RKO (cell line): Measurements from ENCODE around the gene GOT2.
"Not testable (repeated sequence)": the region's sequence is repeated elsewhere in the genome, so short reads cannot be mapped to it uniquely, and the experiment has no call there.

ENCODE experiments used
- DNase-seq: peaks from one replicate; pipeline ENCODE4 v3.0.0-alpha.2; 2016; ENCODE audit warnings: low spot score

GOT2 gene

GRCh38 chr16:58733671-58734458 lies at the start of gene GOT2:
Gene GOT2 (minus strand): TSS chr16:58734316. CDS start chr16:58734228, 88 bp downstream.
- DNase-seq: peak; percentile 91

- not testable (repeated sequence) for DNase-seq
Measured at GRCh38 chr16:58779291-58779690, 45.2 kb upstream of the GOT2 start.

DNA sequence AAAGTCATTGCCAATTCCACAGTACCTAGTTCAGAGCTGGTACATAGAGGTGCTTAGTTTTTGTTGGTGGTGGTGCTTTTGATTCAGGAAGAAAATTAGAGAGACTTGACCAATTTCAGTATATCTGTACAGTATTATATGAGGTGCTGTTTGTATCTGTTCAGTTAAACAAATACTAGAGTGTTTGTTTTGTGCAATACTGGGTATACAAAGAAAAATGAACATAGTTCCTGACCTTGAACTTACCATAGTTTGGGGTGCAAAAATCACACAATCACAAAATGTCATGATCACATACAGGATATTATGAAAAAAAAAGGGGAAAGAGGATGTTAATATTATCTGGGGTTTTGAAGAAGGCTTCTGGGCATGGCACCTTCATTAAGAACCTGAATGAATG lies 39.8 kb upstream of the GOT2 start:
- DNase-seq: no peak

GRCh38 chr16:58768145-58768544 lies 34.0 kb upstream of the GOT2 start:
- DNase-seq: no peak

DNA sequence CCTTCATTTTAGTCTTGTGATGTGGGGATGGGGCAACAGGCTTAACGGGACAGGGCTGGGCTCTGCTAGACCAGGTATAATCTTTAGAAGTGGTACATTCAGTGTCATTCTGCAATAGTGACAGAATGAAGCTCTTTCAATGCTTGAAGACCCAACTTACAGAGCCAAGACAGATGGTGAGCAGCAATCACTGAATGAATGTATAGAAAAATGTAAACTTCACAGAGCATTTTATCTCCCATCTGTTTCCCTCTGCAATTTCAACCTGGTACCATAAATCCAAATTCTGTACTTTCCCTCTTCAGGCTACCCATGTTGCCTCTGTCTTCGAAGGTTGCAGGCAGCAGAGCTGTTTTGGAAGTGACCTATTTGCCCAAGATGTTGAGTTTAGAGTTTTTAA lies 33.5 kb upstream of the GOT2 start:
- no peak for DNase-seq

DNA sequence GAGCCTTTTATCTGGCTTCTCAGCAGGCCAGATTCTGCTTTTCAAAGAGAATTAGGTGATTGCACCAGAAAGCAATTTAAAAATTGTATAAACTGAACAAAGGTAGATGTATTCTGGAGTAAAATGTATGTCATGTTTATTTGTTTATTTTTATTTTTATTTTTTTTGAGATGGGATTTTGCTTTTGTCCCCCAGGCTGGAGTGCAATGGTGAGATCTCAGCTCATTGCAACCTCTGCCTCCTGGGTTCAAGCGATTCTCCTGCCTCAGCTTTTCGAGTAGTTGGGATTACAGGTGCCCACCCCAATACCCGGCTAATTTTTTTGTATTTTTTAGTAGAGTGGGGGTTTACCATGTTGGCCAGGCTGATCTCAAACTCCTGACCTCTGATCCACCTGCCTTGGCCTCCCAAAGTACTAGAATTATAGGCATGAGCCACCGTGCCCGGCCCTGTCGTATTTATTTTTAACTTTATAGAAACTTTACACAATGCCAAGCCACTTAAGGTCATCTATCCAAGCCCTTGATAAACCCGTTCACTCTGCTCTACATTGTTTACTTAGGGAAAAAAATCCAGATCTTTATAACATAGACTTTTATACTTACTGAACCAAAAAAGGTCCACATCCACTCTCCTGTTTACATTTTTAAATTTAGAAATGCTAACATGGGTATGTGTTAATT lies 22.7 kb upstream of the GOT2 start:
- no peak for DNase-seq

DNA sequence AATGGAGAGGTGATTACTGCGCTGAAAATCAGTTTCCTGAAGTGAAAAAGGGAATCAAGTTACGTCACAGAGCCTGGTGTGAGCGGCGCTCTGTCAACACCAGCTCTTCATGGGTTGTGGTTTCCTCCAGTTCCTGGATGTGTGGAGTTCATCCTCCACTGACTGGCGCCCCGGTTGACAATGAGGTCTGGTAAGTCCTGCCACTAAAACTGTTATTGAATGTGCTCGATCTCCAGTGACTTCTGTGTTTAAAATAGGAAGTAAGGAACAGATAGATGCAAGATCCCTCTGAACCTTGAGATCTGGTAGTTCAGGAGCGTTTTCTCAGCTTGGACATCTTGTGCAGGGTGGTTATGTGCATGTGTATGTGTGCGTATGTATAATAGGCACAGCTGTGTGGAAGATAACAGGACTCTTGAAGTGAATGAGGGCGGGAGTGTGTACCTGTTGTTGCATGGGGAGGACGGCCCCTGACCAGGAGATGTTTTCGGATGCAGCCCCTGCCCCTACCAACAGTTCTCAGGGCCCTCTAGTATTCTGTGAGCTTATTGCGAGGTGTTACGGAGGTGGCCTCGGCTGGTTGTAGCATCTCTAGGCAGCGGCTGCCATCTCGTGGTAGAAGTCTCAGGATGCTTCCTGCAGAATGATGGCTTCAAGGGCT lies 22.0 kb upstream of the GOT2 start:
- peak; percentile 71 for DNase-seq

- no peak for DNase-seq
Measured at GRCh38 chr16:58753711-58754134, 19.6 kb upstream of the GOT2 start.

DNA sequence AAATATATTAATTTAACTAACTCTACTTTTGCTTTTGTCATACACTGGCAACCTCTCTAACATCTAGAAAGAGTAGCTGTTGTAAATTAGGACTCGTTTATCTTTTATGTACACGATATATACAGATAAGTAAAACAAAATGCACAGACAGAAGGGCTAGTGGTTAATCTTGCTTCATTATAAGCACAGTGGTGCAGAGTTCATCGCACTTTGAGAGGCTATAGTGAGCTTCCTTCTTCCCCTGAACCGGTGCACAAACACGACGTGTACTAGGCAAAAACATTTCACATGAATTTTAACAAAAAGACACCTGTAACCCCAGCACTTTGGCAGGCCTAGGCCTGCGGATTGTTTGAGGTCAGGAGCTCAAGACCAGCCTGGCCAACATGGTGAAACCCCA lies 10.4 kb upstream of the GOT2 start:
- no peak for DNase-seq

DNA sequence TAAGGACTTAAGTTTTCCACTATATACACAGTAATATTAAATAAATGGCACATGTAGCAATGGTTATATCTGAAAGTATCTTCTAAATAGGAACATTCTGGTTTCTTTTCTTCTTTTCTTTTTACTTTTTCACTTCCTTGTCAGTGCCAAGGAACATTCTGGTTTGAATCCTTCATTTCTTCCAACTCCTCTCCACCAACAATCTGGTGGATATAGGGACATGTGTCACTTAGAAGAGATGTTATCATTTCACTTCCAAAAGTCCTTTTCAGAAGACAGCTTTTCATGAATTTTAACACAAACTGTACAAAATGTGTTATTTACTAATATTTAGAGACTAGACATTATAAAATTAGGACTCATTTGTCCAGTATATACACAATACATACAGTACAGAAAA lies 7.9 kb upstream of the GOT2 start:
- no peak for DNase-seq

DNA sequence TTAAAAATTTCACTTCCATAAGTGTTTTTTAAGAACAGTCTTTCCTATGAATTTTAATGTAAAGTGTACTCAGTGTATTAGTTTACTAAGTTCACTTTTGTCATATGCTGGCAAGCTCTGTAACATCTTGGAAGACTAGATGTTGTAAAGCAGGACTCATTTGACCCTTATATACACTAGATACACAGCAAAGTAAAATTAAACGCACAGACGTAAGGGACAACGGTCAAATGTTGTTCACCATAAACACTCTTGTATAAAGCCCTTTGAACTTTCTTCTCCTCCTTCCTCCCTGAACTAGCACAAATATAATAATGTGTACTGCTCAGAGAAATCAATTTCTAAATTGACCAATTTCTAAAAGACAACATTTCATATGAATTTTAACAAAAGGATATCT lies 7.0 kb upstream of the GOT2 start:
- no peak for DNase-seq

DNA sequence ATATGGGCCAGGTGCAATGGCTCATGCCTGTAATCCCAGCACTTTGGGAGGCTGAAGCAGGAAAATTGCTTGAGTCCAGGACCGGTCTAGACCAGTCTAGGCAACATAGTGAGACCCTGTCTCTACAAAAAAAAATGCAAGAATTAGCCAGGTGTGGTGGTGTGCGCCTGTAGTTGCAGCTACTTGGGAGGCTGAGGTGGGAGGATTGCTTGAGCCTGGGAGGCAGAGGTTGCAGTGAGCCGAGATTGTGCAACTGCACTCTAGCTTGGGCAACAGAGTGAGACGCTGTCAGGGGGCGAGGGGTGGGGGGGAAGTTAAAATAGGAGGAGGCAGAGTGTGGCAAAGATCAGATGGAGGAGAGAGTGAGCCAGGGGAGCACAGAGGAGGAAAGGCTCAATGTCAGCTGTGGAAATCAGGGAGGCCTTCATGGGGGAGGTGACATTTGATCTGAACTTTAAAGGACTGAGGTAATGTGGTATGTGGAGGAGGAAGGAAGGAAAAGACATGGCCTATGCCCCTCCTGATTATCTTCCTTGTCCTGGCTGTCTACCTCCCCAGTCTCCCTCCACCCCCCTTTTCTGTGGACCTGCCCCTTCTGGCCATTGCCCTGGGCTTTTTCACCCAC lies 4.7 kb upstream of the GOT2 start:
- no peak for DNase-seq

GRCh38 chr16:58736341-58736740 lies 2.2 kb upstream of the GOT2 start:
- not testable (repeated sequence) for DNase-seq

GRCh38 chr16:58734459-58734787 lies 307 bp upstream of the GOT2 start:
- DNase-seq: no peak

- peak; percentile 31 for DNase-seq
Measured at GRCh38 chr16:58733248-58733670, 857 bp downstream of the GOT2 start.

- DNase-seq: peak; percentile 73
Measured at GRCh38 chr16:58732545-58733247, 1.4 kb downstream of the GOT2 start.

DNA sequence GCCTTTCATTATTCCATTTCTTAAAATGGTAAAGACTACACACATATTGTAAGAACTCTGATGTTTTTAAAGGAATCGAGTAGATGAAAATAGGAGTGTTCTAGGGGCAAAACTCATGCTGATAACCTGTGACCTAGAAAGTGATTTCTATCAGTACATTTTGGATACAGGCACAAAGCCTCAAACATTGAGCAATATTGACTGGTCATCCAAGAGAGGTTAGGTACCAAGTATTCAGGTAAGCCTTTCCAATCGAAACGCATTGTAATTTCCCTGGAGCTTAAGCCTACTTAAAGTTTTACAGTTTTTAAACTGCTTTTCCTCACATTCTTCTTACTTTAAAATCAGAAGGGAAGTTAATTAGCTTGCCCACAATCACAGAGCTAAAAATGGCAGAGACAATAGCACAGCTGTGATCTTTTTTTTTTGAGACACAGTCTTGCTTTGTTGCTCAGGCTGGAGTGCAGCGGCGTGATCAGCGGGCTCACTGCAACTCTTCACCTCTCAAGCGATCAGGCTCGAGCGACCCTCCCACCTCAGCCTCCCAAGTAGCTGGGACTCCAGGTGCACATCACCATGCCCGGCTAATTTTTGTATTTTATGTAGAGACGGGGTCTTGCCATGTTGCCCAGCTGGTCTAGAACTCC lies 3.3 kb downstream of the GOT2 start:
- no peak for DNase-seq

- DNase-seq: no peak
Measured at GRCh38 chr16:58727796-58728568, 6.1 kb downstream of the GOT2 start.

DNA sequence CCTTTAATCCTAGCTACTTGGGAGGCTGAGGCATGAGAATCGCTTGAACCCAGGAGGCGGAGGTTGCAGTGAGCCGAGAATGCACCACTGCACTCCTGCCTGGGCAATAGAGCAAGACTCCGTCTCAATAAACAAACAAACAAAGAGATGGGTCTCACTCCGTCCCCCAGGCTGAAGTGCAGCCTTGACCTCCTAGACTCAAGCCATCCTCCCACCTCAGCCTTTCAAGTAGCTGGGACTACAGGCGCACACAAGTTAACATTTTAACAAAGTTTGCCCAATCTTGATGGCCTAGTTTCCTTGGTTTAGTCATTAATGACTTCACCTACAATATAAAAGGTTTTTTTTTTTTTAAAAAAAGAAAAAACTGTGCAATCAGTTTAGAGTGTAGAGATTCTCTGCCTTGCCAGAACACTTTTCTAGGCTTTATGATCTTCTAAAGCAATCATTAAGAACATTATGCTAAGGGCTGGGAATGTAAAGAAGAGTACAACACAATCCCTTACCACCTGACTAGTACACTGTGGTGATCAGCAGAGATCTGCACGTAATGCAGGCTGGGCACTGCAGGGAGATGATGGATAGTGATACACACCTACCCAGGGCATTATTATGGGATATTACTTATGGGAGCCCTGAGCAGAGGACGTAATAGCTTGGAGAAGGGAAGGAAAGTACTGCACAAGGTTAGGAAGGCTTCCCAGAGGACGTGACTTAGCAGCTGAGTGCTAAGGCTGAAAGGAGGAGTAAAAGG lies 6.9 kb downstream of the GOT2 start:
- DNase-seq: no peak

GRCh38 chr16:58723109-58723508 lies 11.0 kb downstream of the GOT2 start:
- DNase-seq: no peak
